Epithelial cell of umbilical artery (primary cell): ENCODE measurements around the gene NASP. TPM values are rescaled to one million over a fixed set of nuclear protein-coding genes. Genes with fewer than 3 reads are reported as not detected.

Experiments
- total RNA-seq: library from RNA; depleted of rRNA; stranded (reverse); fragments of >200 nt; gene quantifications from 2 replicates; pipeline ENCODE4 v1.2.3, GENCODE V29; 2014

Gene NASP
- total RNA-seq = 81.2 and 126 TPM in 2 replicates

GRCh38 chr1:45583666-45584350 lies at the start of gene NASP:
NASP (plus strand) TSS chr1:45584041; CDS start chr1:45584147, 106 bp downstream.

GRCh38 chr1:45550401-45551351 lies 33.2 kb upstream of the NASP start, which contains the start of gene AKR1A1:
AKR1A1 (plus strand) TSS chr1:45550826; CDS start chr1:45561795, 10,969 bp downstream.

GRCh38 chr1:45623972-45624371 lies 40.1 kb downstream of the NASP start, which contains the start of gene CCDC17:
CCDC17 (minus strand) TSS chr1:45624054; CDS start chr1:45623909, 145 bp downstream.

Other genes with a start within 250 kb of the NASP start
- 25.7 and 28.4 TPM in 2 replicates for gene TOE1, start 243.9 kb upstream of the NASP start, total RNA-seq
- 15.6 and 16.3 TPM in 2 replicates for gene MUTYH, start 243.6 kb upstream of the NASP start, total RNA-seq
- 1.1 and 1.3 TPM in 2 replicates for gene TESK2, start 92.9 kb upstream of the NASP start, total RNA-seq
- 0.30 and 0.32 TPM in 2 replicates for gene CCDC163, start 84.0 kb upstream of the NASP start, total RNA-seq
- 0.61 and 0.97 TPM in 2 replicates for gene MMACHC, start 83.7 kb upstream of the NASP start, total RNA-seq
- 929 and 1,270 TPM in 2 replicates for gene PRDX1, start 62.2 kb upstream of the NASP start, total RNA-seq
- gene AKR1A1, start 33.2 kb upstream of the NASP start, total RNA-seq = 172 and 201 TPM in 2 replicates
- gene CCDC17, start 40.0 kb downstream of the NASP start, total RNA-seq = 0.65 and 0.76 TPM in 2 replicates
- gene GPBP1L1, start 102.5 kb downstream of the NASP start, total RNA-seq = 99.1 and 99.4 TPM in 2 replicates
- gene TMEM69, start 104.1 kb downstream of the NASP start, total RNA-seq = 12.3 and 13.1 TPM in 2 replicates
- 5.5 and 7.4 TPM in 2 replicates for gene IPP, start 166.6 kb downstream of the NASP start, total RNA-seq
- gene MAST2, start 219.6 kb downstream of the NASP start, total RNA-seq = 10.1 and 15.7 TPM in 2 replicates